GM21576 (cell line): ENCODE measurements around the gene KLHDC8B.
A peak's percentile ranks its signal among the peaks of the same experiment; 100 is the strongest.

Source experiments
- ATAC-seq: cut with Tn5 transposase; IDR thresholded peaks from one replicate; pipeline ENCODE4 v1.9.1; 2021; ENCODE audit warnings: mild to moderate bottlenecking, moderate library complexity; ENCODE audit not compliant: unreplicated experiment

KLHDC8B gene

DNA sequence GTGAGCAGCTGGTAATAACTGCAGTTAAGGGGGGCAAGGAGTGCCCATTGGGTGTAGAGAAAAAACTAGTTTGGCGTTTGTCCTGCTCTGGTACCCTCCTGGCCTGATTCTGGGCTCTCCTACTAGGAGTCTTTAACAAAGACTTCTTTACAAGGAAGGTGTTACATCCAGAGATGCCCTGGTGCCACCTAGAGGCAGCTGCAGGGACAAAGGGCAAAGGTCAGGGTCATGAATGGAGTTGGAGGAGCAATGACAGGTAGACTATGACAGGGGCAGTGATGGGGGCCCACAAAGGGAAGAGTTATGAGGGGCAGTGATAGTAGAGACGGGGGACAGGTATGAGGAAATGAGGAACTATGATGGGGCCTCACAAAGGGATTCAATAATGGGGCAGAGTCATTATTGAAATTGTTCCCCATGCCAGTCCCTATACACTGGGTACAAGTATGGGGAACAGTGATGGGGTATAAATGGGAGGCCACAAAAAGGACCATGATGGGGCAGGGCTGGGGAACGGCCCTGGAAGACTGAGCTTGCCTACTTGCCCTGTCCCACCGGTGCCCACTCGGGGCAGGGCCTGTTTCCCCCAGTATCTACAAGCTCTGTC is 13.2 kb upstream of the KLHDC8B start:
- ATAC-seq: no peak

GRCh38 chr3:49158792-49159191 is 12.6 kb upstream of the KLHDC8B start:
- ATAC-seq: no peak

DNA sequence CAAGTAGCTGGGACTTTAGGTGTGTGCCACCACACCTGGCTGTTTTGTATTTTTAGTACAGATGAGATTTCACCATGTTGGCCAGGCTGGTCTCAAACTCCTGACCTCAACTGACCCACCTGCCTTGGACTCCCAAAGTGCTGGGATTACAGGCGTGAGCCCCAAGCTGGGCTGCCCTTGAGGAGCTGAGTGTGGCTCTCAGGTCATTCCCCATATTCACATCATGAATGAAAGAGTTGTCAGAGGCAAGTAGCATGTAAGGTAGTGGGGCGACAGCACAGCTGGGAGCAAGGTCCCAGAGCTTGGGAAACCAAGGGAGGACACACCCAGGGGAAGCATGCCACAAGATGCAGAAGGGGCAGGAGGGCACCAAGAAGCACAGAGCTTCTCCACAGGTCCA is 10.2 kb upstream of the KLHDC8B start:
- ATAC-seq: no peak

GRCh38 chr3:49161808-49162530 is 9.4 kb upstream of the KLHDC8B start:
- no peak for ATAC-seq

GRCh38 chr3:49162751-49163419 is 8.5 kb upstream of the KLHDC8B start:
- ATAC-seq: no peak

- no peak for ATAC-seq
These were observed 7.8 kb upstream of the KLHDC8B start for GRCh38 chr3:49163609-49164008.

- ATAC-seq: no peak
These were observed 6.2 kb upstream of the KLHDC8B start for GRCh38 chr3:49164983-49165720.

GRCh38 chr3:49165771-49166751 is 5.3 kb upstream of the KLHDC8B start, which contains the start of gene CCDC71:
TSS of gene CCDC71 (minus strand) at chr3:49166331. CDS start at chr3:49164208, 2,123 bp downstream.
- peak; percentile 67 for ATAC-seq

- ATAC-seq: no peak
These were observed 4.4 kb upstream of the KLHDC8B start for GRCh38 chr3:49166752-49167556.

- no peak for ATAC-seq
These were observed 667 bp upstream of the KLHDC8B start for GRCh38 chr3:49170744-49171118.

DNA sequence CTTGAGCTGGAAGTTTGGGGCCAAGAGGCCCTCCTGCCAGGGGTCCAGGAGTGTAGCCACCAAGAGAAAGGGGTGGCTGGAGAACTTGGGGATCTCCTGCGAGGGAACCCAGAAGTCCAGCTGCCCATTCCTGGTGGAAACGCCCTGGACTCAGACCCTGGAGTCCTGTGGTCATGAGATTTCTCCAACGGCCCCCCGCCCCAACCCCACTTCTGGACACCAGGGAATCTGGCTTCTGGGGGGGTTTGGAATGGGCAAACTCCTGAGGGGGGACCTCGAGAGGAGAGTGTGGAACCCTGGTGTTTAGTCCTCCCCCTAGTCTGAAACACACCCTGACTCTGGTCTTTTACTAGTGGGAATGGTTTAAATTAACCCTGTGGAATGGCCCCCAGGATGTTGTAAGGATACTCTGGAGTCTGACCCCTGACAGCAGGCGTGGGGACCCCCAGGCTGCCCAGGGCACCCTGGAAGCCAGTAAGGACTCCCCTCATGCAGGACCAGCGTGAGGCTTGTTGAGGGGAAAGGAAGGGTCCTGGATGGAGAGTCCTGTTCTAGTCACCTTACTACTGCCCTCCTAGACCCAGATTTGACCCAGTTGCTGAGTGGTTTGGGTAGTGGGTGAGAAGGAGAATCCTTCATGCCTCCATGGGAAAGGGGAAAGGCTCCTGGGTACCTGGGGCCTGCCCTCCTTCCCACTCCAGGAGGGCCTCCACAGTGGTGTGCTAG is 540 bp downstream of the KLHDC8B start:
- no peak for ATAC-seq

GRCh38 chr3:49172551-49173041 is 1.2 kb downstream of the KLHDC8B start:
- no peak for ATAC-seq

DNA sequence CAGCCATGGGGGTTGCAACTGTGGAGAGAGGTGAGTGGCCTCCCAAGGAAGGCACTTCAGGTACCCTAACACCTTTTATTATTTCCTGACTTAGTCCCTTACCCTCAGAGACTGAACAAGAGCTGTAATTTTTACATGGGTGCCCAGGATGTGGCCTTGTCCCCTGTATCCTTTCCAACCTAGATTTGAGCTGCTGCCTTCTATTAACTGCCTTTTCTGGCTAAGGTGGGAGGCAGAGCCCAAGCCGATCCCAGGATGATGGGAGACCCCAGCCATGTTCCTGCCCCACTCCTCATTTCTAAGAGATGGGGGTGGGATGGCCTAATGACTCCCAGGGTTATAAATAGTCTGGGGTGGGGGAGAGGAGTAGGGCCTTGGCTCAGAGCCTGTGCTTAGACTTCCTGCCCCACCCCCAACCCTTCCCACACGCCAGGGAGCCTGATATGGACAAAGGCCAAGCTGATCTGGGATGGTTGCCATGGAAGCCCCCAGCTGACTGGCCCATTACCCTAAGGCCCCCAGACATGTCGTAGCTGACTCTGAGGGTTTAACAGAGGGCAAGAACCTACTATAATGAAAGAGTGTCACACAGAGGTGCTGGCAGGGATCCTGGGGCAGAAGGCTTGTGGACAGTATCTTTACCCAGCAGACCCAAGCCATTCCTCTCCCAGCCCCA is 1.9 kb downstream of the KLHDC8B start:
- no peak for ATAC-seq

DNA sequence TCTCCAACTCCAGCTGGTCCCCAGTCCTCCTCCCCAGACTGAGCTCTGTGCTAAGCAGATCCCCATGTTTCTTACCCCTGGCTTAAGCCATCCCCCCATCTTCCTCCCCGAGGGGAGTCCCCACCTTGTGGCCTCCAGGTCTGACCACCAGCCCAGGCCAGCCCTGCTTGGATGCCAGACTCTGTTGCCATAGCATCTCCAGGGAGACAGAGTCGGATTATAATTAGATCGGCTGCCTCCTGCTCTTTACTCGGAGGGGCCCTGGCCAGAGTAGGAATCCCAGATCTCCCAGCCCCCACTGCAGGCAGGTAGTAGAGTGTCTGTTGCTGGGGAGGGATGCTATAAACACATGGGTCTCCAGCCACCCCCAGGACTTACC is 2.4 kb downstream of the KLHDC8B start:
- no peak for ATAC-seq

GRCh38 chr3:49174397-49174985 is 3.1 kb downstream of the KLHDC8B start:
- ATAC-seq: no peak

GRCh38 chr3:49175530-49175929 is 4.1 kb downstream of the KLHDC8B start:
- ATAC-seq: no peak

DNA sequence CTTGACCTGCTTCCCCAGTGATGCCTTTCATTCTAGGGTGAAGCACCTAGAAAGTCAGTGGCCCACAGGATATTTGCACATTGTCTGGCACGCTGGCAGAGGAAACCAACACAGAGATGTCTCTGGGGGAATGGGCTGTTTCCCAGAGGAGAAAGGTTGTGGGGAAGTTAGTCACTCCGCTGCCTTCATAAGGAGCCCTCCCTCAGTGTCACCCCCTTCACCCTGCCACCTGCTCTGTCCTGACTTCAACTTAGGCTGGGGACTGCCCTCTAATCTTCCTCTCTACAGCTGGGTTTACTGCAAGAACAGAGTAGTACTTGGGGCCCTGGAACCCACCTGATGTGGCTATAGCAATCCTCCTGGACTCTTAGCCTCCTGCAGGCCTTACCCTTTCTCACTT is 5.7 kb downstream of the KLHDC8B start:
- no peak for ATAC-seq

DNA sequence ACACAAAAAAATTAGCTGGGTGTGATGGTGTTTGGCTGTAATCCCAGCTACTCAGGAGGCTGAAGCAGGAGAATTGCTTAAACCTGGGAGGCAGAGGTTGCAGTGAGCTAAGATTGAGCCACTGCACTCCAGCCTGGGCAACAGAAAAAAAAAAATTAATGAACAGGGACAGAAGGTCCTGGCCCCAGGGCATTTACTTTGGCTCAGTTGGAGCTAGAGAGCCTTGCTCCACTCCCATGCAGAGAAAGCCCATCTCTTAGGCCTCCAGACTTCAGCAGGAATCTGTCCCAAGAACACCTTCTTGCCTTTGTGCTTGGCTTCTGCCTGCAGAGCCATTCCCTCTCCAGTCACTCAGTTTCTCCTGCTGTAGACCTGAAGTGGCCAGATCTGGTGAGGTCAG is 8.7 kb downstream of the KLHDC8B start:
- no peak for ATAC-seq
